ENCODE data around the gene PTK6.

GRCh38 chr20:63534427-63534830 is 2.7 kb downstream of the PTK6 start:
- TF ChIP-seq ZNF114 (tag by site-specific recombination; IDR thresholded peaks at IDR 0.05), result no peak
- TF ChIP-seq CTCF (tag by site-specific recombination; IDR thresholded peaks at IDR 0.05), result no peak
- TF ChIP-seq SP7 (tag by site-specific recombination; IDR thresholded peaks at IDR 0.05), result no peak
- TF ChIP-seq ZNF184 (tag by site-specific recombination; IDR thresholded peaks at IDR 0.05), result no peak
- no peak for TF ChIP-seq ZNF416 (tag by site-specific recombination; IDR thresholded peaks at IDR 0.05)
- no peak for TF ChIP-seq ZNF548 (tag by site-specific recombination; IDR thresholded peaks at IDR 0.05)
- TF ChIP-seq ZNF521 (tag by site-specific recombination; IDR thresholded peaks at IDR 0.05), result no peak
- no peak for TF ChIP-seq EGR2 (tag by site-specific recombination; IDR thresholded peaks at IDR 0.05; ENCODE audit: low read depth)
- TF ChIP-seq ZNF146 (tag by site-specific recombination; IDR thresholded peaks at IDR 0.05), result no peak
- no peak for TF ChIP-seq YY2 (tag by site-specific recombination; IDR thresholded peaks at IDR 0.05)
- no peak for TF ChIP-seq ZNF398 (tag by site-specific recombination; IDR thresholded peaks at IDR 0.05)
- TF ChIP-seq ZNF48 (tag by site-specific recombination; IDR thresholded peaks at IDR 0.05), result no peak
- no peak for TF ChIP-seq MYNN (tag by site-specific recombination; IDR thresholded peaks at IDR 0.05; ENCODE audit: borderline replicate concordance)

All from HEK293 (cell line).